C1 segment of cervical spinal cord (tissue), 14 donors: ENCODE measurements around the gene CDK5.
"Not testable (repeated sequence)": the region's sequence is repeated elsewhere in the genome, so short reads cannot be mapped to it uniquely, and the experiment has no call there.

Experiments
- DNase-seq, 14 donors: peaks; one replicate each; lab custom pipeline; 2025; lab: John Stamatoyannopoulos, UW

The CDK5 gene

GRCh38 chr7:151058781-151059366 lies 1.2 kb upstream of the CDK5 start:
- peak in 3 of 14 donors; percentile 52 to 84 (median 55) for DNase-seq

GRCh38 chr7:151057989-151058780 lies 488 bp upstream of the CDK5 start:
- DNase-seq = peak; percentile 91 to 100 (median 98)

- no peak for DNase-seq
These were observed 811 bp downstream of the CDK5 start for GRCh38 chr7:151056666-151057505.

GRCh38 chr7:151056283-151056665 lies 1.4 kb downstream of the CDK5 start:
- DNase-seq = no peak

GRCh38 chr7:151053751-151054150 lies 3.9 kb downstream of the CDK5 start:
- DNase-seq = no peak

GRCh38 chr7:151053096-151053495 lies 4.6 kb downstream of the CDK5 start:
- no peak for DNase-seq

GRCh38 chr7:151051108-151051507 lies 6.6 kb downstream of the CDK5 start:
- DNase-seq = peak in 1 of 14 donors; percentile 26

- no peak for DNase-seq
These were observed 8.7 kb downstream of the CDK5 start for GRCh38 chr7:151048911-151049463.

- DNase-seq = no peak
These were observed 9.5 kb downstream of the CDK5 start, which contains the start of gene ASIC3 for GRCh38 chr7:151047976-151048815. ASIC3 (plus strand) TSS chr7:151048531; CDS start chr7:151048886, 355 bp downstream.

GRCh38 chr7:151046603-151047573 lies 10.8 kb downstream of the CDK5 start:
- peak in 2 of 14 donors; percentile 33 to 42 for DNase-seq

- DNase-seq = no peak
These were observed 11.7 kb downstream of the CDK5 start for GRCh38 chr7:151045967-151046366.

GRCh38 chr7:151045262-151045661 lies 12.4 kb downstream of the CDK5 start:
- no peak for DNase-seq

GRCh38 chr7:151043959-151044358 lies 13.7 kb downstream of the CDK5 start:
- DNase-seq = no peak

GRCh38 chr7:151043449-151043848 lies 14.2 kb downstream of the CDK5 start:
- not testable (repeated sequence) for DNase-seq

- DNase-seq = no peak
These were observed 16.9 kb downstream of the CDK5 start for GRCh38 chr7:151040616-151041375.

GRCh38 chr7:151039850-151040548 lies 17.7 kb downstream of the CDK5 start:
- DNase-seq = no peak

GRCh38 chr7:151038951-151039849 lies 18.5 kb downstream of the CDK5 start:
- DNase-seq = peak in 2 of 14 donors; percentile 27 to 34
